GM12892 (cell line): Measurements from ENCODE around the gene GPR176.
"Not testable (repeated sequence)": the region's sequence is repeated elsewhere in the genome, so short reads cannot be mapped to it uniquely, and the experiment has no call there.

ENCODE experiments used
- DNase-seq: peaks from one replicate; pipeline ENCODE4 v3.0.0; 2011; ENCODE audit not compliant: insufficient read length
- FAIRE-seq: peaks from 2 replicates; lab custom pipeline; 2011; peaks lifted over from hg19 to GRCh38; lab: Jason Lieb, UNC
- POLR2A ChIP-seq: IDR thresholded peaks from 2 replicates; pipeline ENCODE4 v1.6.1; 2011; ENCODE audit warnings: low read depth, low read length, control low read depth
- POLR2AphosphoS5 ChIP-seq: IDR thresholded peaks from 2 replicates; pipeline ENCODE4 v1.6.1; 2011; ENCODE audit warnings: low read depth, low read length, control low read depth
- TAF1 ChIP-seq: IDR thresholded peaks from 2 replicates; pipeline ENCODE4 v1.6.1; 2011; ENCODE audit warnings: low read depth, mild to moderate bottlenecking, control low read depth, low read length, borderline replicate concordance

The GPR176 gene

DNA sequence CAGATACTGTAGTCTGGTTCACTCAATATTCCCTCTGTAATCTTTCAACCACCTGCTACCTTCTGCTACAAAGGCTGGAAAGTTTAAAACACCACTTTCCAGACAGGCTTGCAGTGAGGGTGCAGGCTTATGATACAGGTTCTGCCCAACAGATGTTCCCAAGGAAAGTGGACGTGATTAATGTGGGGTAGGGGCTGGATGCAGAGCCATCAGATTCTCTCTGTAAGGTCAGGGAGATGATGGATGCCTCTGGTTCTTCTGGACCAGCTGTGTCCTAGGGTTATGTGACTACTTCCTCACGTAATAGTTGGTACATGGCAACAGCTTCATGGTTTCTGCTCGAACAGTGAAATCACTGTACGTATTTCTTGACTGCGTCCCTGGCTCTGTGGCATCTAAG lies 11.1 kb downstream of the GPR176 start:
- DNase-seq: no peak
- TF ChIP-seq POLR2AphosphoS5 (no peak), POLR2A (no peak), TAF1 (no peak)
- FAIRE-seq: no peak

- no peak for FAIRE-seq
- DNase-seq: no peak
Measured at GRCh38 chr15:39908186-39908585, 11.9 kb downstream of the GPR176 start.

GRCh38 chr15:39907216-39907615 lies 12.8 kb downstream of the GPR176 start:
- FAIRE-seq (no peak), DNase-seq (no peak)
- no peak for TF ChIP-seq POLR2A
- no peak for TF ChIP-seq TAF1
- no peak for TF ChIP-seq POLR2AphosphoS5

More at GRCh38 chr15:39908186-39908585, 11.9 kb downstream of the GPR176 start:
- TF ChIP-seq POLR2AphosphoS5: no peak
- TF ChIP-seq TAF1: no peak
- TF ChIP-seq POLR2A: no peak

- no peak for TF ChIP-seq POLR2A
- TF ChIP-seq TAF1: no peak
- no peak for TF ChIP-seq POLR2AphosphoS5
- DNase-seq (no peak), FAIRE-seq (no peak)
Measured at GRCh38 chr15:39904115-39904514, 16.0 kb downstream of the GPR176 start.

- DNase-seq (no peak), FAIRE-seq (no peak)
- TF ChIP-seq POLR2AphosphoS5 (no peak), TAF1 (no peak), POLR2A (no peak)
Measured at GRCh38 chr15:39898317-39898716, 21.7 kb downstream of the GPR176 start.

GRCh38 chr15:39896846-39897245 lies 23.2 kb downstream of the GPR176 start:
- no peak for TF ChIP-seq POLR2AphosphoS5
- no peak for TF ChIP-seq TAF1
- TF ChIP-seq POLR2A: no peak
- FAIRE-seq: no peak
- DNase-seq: no peak

DNA sequence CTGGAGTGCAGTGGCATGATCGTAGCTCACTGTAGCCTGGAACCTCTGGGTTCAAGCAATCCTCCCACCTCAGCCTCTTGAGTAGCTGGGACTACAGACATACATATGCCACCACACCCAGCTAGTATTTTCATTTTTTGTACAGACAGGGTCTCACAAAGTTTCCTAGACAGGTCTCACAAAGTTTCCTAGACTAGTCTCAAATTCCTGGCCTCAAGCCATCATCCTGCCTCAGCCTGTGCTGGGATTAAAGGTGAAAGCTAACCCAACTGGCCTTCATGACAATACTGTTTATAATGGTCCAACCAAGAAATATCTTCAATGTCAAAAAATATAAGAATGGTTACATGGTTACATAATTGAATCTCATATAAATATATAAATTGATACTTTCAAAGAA lies 24.0 kb downstream of the GPR176 start:
- FAIRE-seq: no peak
- no peak for DNase-seq
- no peak for TF ChIP-seq POLR2AphosphoS5
- no peak for TF ChIP-seq TAF1
- TF ChIP-seq POLR2A: no peak

GRCh38 chr15:39893051-39893450 lies 27.0 kb downstream of the GPR176 start:
- FAIRE-seq: not testable (repeated sequence)

GRCh38 chr15:39892418-39892817 lies 27.6 kb downstream of the GPR176 start:
- DNase-seq (no peak), FAIRE-seq (no peak)
- TF ChIP-seq TAF1: no peak
- no peak for TF ChIP-seq POLR2A
- TF ChIP-seq POLR2AphosphoS5: no peak

More at GRCh38 chr15:39893051-39893450, 27.0 kb downstream of the GPR176 start:
- DNase-seq: not testable (repeated sequence)

- TF ChIP-seq POLR2AphosphoS5 (no peak), POLR2A (no peak), TAF1 (no peak)
- FAIRE-seq (no peak), DNase-seq (no peak)
Measured at GRCh38 chr15:39890621-39891020, 29.4 kb downstream of the GPR176 start.

DNA sequence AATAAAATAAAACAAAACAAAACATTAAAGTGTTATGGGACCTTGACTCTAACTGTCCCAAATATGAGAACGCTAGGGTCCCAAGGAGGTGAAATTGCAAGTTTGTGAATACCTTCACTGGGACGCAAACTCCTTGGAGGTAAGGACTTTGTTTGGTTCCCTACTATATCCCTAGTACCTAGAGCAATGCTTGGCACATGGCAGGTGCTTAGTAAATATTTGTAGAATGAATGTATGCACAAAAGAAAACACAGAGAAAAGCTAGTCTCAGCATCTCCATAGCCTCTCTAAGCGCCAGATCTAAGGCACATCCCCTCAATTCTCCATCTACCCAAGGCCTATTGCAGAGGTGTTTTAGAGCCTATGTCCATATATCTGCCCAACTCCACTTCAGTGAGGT lies 30.5 kb downstream of the GPR176 start:
- DNase-seq: no peak
- FAIRE-seq: no peak
- no peak for TF ChIP-seq POLR2AphosphoS5
- TF ChIP-seq TAF1: no peak
- no peak for TF ChIP-seq POLR2A

DNA sequence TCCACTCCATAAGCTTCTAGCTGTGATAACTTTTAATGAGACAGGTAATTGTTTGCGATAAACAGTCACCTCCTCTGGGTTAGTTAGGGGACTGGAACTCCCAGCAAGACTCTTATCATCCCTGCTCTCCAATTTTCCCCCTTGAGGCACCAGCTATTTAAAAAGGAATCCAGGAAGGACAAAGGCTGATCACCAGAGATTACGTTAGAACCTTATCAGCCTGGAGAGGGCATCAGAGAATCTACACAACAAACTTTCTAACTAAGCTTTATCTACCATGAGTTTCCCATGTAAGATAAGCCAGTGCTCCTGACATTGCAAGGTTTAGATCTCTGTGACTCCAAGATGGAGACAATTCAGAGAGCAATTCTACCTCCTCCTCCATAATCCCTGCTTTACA lies 31.3 kb downstream of the GPR176 start:
- FAIRE-seq (no peak), DNase-seq (no peak)
- no peak for TF ChIP-seq POLR2AphosphoS5
- TF ChIP-seq POLR2A: no peak
- no peak for TF ChIP-seq TAF1

GRCh38 chr15:39888243-39888642 lies 31.8 kb downstream of the GPR176 start:
- DNase-seq (no peak), FAIRE-seq (no peak)
- no peak for TF ChIP-seq POLR2A
- no peak for TF ChIP-seq TAF1
- no peak for TF ChIP-seq POLR2AphosphoS5
